ENCODE data around the gene COLGALT1.

DNA sequence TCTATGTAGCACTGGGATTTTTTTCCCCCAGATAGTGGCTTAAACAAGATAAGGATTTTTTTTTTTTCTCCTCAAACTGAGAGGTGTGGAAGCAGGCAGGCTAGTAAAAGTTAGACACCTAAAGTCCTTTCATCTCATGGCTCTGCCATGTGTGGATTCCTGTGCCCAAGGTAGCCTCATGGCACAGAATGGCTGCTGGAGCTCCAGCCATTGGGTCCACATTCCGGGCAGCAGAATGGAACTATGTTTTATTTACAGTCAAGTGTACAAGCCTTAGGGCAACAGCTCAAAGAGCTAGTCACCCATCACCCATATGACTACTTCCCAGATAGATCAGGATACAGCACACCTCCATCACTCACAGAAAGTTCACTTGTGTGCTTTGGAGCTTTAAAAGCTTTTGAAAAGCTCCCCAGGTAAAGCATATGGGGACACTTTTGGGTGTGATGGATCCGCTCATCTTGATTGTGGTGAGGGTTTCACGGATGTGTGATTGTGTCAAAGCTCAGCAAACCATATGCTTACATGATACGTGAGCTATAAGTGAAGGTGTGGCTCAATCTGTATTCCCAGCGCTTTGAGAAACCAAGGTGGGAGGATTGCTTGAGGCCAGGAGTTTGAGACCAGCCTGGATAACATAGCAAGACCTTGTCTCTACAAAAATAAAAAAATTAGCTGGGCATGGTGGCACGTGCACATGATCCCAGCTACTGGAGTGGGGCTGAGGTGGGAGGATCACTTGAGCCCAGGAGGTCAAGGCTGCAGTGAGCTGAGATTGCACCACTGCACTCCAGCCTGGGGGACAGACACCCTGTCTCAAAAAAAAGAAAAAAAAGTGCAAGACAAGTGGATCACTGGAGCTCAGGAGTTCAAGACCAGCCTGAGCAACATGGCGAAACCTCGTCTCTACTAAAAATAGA is 25.9 kb upstream of the COLGALT1 start:
- TF ChIP-seq YY1 (IDR thresholded peaks at IDR 0.05; ENCODE audit: insufficient read depth, insufficient read length), result no peak
- no peak for TF ChIP-seq SUZ12 (IDR thresholded peaks at IDR 0.05; ENCODE audit: extremely low read depth, insufficient read depth, insufficient read length)
- TF ChIP-seq ZNF274 (IDR thresholded peaks at IDR 0.05; ENCODE audit: low read depth, low read length), result no peak

Data from NT2/D1 (cell line).